Measurements from ENCODE around the gene FLVCR2.

FLVCR2 gene

DNA sequence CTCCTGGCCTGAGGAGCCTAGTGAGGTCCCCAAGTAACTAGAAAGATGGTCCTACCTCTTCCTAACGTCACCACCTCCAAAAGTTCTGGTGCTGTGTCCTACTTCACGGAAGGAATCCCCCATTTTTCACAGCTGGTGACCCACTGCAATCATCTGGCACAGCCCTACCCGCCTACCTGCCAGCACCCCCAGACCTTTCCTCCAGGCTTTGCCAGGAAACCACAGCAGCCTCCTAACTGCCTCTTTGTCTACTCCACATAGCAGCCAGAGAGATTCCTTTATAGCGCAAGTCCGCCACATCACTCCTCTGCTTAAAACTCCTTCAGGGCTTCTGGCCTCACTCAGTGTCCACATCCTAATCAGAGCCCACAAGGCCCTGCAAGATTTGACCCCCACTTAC is 13.4 kb upstream of the FLVCR2 start:
- POLR2A ChIA-PET = no interaction called here
- no peak for DNase-seq (ENCODE audit: extremely low spot score)
- CTCF ChIA-PET = no interaction called here
- no peak for TF ChIP-seq SUZ12 (IDR thresholded peaks at IDR 0.05)
- TF ChIP-seq TARDBP (IDR thresholded peaks at IDR 0.05) = no peak
- TF ChIP-seq HDGF (IDR thresholded peaks at IDR 0.05; ENCODE audit: borderline replicate concordance) = no peak
- no peak for TF ChIP-seq NFRKB (IDR thresholded peaks at IDR 0.05)
- TF ChIP-seq ELF4 (IDR thresholded peaks at IDR 0.05) = no peak
- TF ChIP-seq SP1 (IDR thresholded peaks at IDR 0.05) = no peak
- no peak for TF ChIP-seq ARNT (IDR thresholded peaks at IDR 0.05)
- TF ChIP-seq PKNOX1 (IDR thresholded peaks at IDR 0.05) = no peak
- TF ChIP-seq CTBP1 (IDR thresholded peaks at IDR 0.05; ENCODE audit: borderline replicate concordance) = no peak
- no peak for TF ChIP-seq L3MBTL2 (conservative IDR thresholded peaks at IDR 0.05)
- TF ChIP-seq FOXM1 (IDR thresholded peaks at IDR 0.05; ENCODE audit: borderline replicate concordance) = no peak
- no peak for TF ChIP-seq FOXK2 (IDR thresholded peaks at IDR 0.05)
- TF ChIP-seq BHLHE40 (IDR thresholded peaks at IDR 0.05; ENCODE audit: borderline replicate concordance) = no peak
- no peak for TF ChIP-seq LEF1 (IDR thresholded peaks at IDR 0.05; ENCODE audit: borderline replicate concordance)

DNA sequence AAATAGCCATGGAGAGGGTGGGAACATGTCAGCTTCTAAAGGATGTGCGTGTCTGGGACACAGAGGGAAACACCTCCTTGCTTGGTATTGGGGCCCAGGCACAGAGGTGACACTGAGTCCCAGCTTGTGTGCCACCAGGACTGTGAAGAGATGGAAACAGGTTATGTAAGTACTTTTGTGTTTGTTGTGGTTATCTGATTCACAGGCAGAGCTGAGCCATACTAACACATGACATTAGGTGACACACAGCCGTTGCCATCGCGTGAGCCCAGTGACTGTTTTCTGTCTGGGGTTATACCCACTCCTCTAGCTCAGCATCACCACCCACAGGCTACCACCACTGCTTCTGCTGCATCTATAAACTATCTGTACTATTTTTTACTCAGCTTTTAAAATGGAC is 12.1 kb upstream of the FLVCR2 start:
- no peak for DNase-seq (ENCODE audit: extremely low spot score)
- ChIA-PET POLR2A (no interaction called here), CTCF (no interaction called here)
- no peak for TF ChIP-seq FOXM1 (IDR thresholded peaks at IDR 0.05; ENCODE audit: borderline replicate concordance)
- TF ChIP-seq BHLHE40 (IDR thresholded peaks at IDR 0.05; ENCODE audit: borderline replicate concordance) = no peak
- no peak for TF ChIP-seq LEF1 (IDR thresholded peaks at IDR 0.05; ENCODE audit: borderline replicate concordance)
- no peak for TF ChIP-seq NFRKB (IDR thresholded peaks at IDR 0.05)
- no peak for TF ChIP-seq ARNT (IDR thresholded peaks at IDR 0.05)
- TF ChIP-seq ZNF384 (IDR thresholded peaks at IDR 0.05) = no peak

GRCh38 chr14:75566752-75567151 is 11.7 kb upstream of the FLVCR2 start:
- POLR2A ChIA-PET = no interaction called here
- CTCF ChIA-PET = no interaction called here

DNA sequence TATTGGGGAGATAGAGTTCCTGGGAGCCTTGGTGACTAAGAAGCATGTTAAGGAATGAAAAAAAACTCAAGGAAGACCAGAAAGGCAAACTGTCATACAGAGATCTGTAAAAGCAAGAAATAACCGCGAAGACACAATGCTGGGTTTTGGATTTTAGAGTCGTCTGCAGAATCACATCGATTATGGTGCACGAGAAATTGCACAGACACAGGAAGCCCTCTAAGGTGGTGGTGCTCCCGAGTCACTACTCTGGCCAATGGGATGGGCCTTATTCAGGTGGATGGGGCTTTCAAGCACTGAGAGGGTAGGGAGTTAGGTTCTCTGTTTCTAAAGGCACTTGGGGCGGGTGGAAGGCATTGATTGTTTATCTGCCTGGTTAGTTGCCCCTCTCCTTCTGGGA is 10.3 kb upstream of the FLVCR2 start:
- POLR2A ChIA-PET = interaction anchor here (1.0 kb wide), 1 partner anchor 92 kb away, joined by 3 read pairs; the partner anchor contains the start of gene ERG28
- DNase-seq (ENCODE audit: extremely low spot score) = no peak
- TF ChIP-seq SUZ12 (IDR thresholded peaks at IDR 0.05) = no peak
- TF ChIP-seq BHLHE40 (IDR thresholded peaks at IDR 0.05; ENCODE audit: borderline replicate concordance) = no peak
- no peak for TF ChIP-seq SP1 (IDR thresholded peaks at IDR 0.05)
- TF ChIP-seq ZNF384 (IDR thresholded peaks at IDR 0.05) = no peak
- no peak for TF ChIP-seq ELF4 (IDR thresholded peaks at IDR 0.05)
- TF ChIP-seq L3MBTL2 (conservative IDR thresholded peaks at IDR 0.05) = no peak
- TF ChIP-seq NFRKB (IDR thresholded peaks at IDR 0.05) = no peak
- no peak for TF ChIP-seq FOXM1 (IDR thresholded peaks at IDR 0.05; ENCODE audit: borderline replicate concordance)
- CTCF ChIA-PET = no interaction called here

More at GRCh38 chr14:75566752-75567151, 11.7 kb upstream of the FLVCR2 start:
- no peak for DNase-seq (ENCODE audit: extremely low spot score)
- TF ChIP-seq HDGF (IDR thresholded peaks at IDR 0.05; ENCODE audit: borderline replicate concordance) (no peak), ELF4 (IDR thresholded peaks at IDR 0.05) (no peak), ARNT (IDR thresholded peaks at IDR 0.05) (no peak), FOXM1 (IDR thresholded peaks at IDR 0.05; ENCODE audit: borderline replicate concordance) (no peak), FOXK2 (IDR thresholded peaks at IDR 0.05) (no peak), CTBP1 (IDR thresholded peaks at IDR 0.05; ENCODE audit: borderline replicate concordance) (no peak), LEF1 (IDR thresholded peaks at IDR 0.05; ENCODE audit: borderline replicate concordance) (no peak), TARDBP (IDR thresholded peaks at IDR 0.05) (no peak), FOXA1 (IDR thresholded peaks at IDR 0.05) (no peak), ZNF384 (IDR thresholded peaks at IDR 0.05) (no peak), BHLHE40 (IDR thresholded peaks at IDR 0.05; ENCODE audit: borderline replicate concordance) (no peak), L3MBTL2 (conservative IDR thresholded peaks at IDR 0.05) (no peak), SP1 (IDR thresholded peaks at IDR 0.05) (no peak), SUZ12 (IDR thresholded peaks at IDR 0.05) (no peak), NFRKB (IDR thresholded peaks at IDR 0.05) (no peak), PKNOX1 (IDR thresholded peaks at IDR 0.05) (no peak)

DNA sequence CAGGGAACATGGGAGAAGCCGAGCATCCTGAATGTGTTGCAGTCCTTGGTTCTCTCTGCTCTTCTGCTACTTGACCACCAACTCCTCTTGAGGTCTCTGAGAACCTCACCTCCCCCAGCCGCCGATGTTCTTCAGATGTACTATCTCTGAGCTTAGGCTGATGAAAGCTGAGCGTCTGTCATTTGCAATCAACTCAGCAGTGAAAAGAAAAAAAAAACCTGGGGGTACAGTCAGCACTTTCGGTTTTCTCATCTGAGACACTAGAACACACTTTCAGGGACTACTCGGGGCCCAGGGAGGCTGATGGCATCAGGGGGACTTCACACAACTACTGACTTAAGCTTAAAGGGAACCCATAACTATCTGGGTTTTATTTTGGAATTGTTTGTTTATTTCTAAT is 9.6 kb upstream of the FLVCR2 start:
- CTCF ChIA-PET = interaction anchor here (0.7 kb wide), 1 partner anchor 80 kb away, joined by 3 read pairs; no protein-coding TSS in a partner anchor
- POLR2A ChIA-PET = interaction anchor here (1.0 kb wide), 1 partner anchor 92 kb away, joined by 3 read pairs; the partner anchor contains the start of gene ERG28
- TF ChIP-seq SUZ12 (IDR thresholded peaks at IDR 0.05) (no peak), SP1 (IDR thresholded peaks at IDR 0.05) (no peak), NFRKB (IDR thresholded peaks at IDR 0.05) (no peak), PKNOX1 (IDR thresholded peaks at IDR 0.05) (no peak), FOXM1 (IDR thresholded peaks at IDR 0.05; ENCODE audit: borderline replicate concordance) (no peak), FOXA1 (IDR thresholded peaks at IDR 0.05) (no peak), LEF1 (IDR thresholded peaks at IDR 0.05; ENCODE audit: borderline replicate concordance) (no peak), HDGF (IDR thresholded peaks at IDR 0.05; ENCODE audit: borderline replicate concordance) (no peak), ZNF384 (IDR thresholded peaks at IDR 0.05) (no peak), TARDBP (IDR thresholded peaks at IDR 0.05) (no peak), L3MBTL2 (conservative IDR thresholded peaks at IDR 0.05) (no peak), BHLHE40 (IDR thresholded peaks at IDR 0.05; ENCODE audit: borderline replicate concordance) (no peak), ARNT (IDR thresholded peaks at IDR 0.05) (no peak), ELF4 (IDR thresholded peaks at IDR 0.05) (no peak), FOXK2 (IDR thresholded peaks at IDR 0.05) (no peak), CTBP1 (IDR thresholded peaks at IDR 0.05; ENCODE audit: borderline replicate concordance) (no peak)
- no peak for DNase-seq (ENCODE audit: extremely low spot score)

DNA sequence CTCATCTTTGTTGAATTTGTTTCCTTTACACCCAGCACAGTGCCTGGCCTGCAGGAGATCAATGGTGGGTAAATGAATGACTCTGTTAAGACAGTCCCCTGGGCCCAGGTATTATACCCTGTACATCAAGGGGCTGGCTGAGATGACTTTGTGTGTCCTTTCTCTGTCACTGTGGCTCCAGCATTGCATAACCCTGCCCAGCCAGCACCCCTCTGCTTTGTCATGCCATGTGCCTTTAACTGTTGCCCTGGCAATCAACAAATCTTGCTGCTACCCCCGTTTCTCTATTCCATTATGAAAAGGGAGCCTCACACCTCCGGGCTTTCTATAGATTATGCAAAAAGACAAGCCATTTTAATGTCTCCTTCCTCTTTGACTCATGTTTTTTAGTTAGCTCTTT is 7.6 kb upstream of the FLVCR2 start:
- ChIA-PET CTCF (interaction anchor here (1.1 to 2.5 kb wide), 3 partner anchors 8 to 83 kb away, joined by 4 to 15 read pairs (median 4); no protein-coding TSS in a partner anchor), POLR2A (no interaction called here)

More for the DNA sequence above, 7.6 kb upstream of the FLVCR2 start:
- TF ChIP-seq BHLHE40 (IDR thresholded peaks at IDR 0.05; ENCODE audit: borderline replicate concordance) (no peak), FOXA1 (IDR thresholded peaks at IDR 0.05) (no peak), NFRKB (IDR thresholded peaks at IDR 0.05) (no peak), FOXK2 (IDR thresholded peaks at IDR 0.05) (no peak), ARNT (IDR thresholded peaks at IDR 0.05) (no peak)
- no peak for DNase-seq (ENCODE audit: extremely low spot score)

All from HEK293T (cell line).